GM10248 (cell line): Measurements from ENCODE around the gene TBC1D5.

Source experiments
- CTCF ChIA-PET: fragments of 300-600 bp; sonication (Branson Sonifier 250); formaldehyde crosslinking; extraction: SDS; loops from one replicate; lab custom pipeline; 2021; ENCODE audit warnings: antibody characterized with exemption; lab: Yijun Ruan, JAX
- POLR2A ChIA-PET: fragments of 350-650 bp; sonication (Branson Sonifier 250); formaldehyde crosslinking; extraction: SDS; loops from one replicate; lab custom pipeline; 2020; ENCODE audit warnings: antibody characterized with exemption; lab: Yijun Ruan, JAX
- DNase-seq: peaks from one replicate; pipeline ENCODE4 v3.0.0; 2012; ENCODE audit errors: extremely low spot score
- CTCF ChIP-seq: IDR thresholded peaks from 2 replicates; pipeline ENCODE4 v1.5.1; 2012; ENCODE audit warnings: mild to moderate bottlenecking, low read depth; ENCODE audit errors: extremely low read depth, missing control alignments, control extremely low read depth

Gene TBC1D5

GRCh38 chr3:17605032-17605431 is 137.4 kb downstream of the TBC1D5 start:
- ChIA-PET CTCF (interaction anchor here (1.2 to 1.8 kb wide), 2 partner anchors 10 to 12 kb away, joined by 4 to 5 read pairs; no protein-coding TSS in a partner anchor), POLR2A (no interaction called here)
- TF ChIP-seq CTCF, result no peak
- DNase-seq, result no peak

DNA sequence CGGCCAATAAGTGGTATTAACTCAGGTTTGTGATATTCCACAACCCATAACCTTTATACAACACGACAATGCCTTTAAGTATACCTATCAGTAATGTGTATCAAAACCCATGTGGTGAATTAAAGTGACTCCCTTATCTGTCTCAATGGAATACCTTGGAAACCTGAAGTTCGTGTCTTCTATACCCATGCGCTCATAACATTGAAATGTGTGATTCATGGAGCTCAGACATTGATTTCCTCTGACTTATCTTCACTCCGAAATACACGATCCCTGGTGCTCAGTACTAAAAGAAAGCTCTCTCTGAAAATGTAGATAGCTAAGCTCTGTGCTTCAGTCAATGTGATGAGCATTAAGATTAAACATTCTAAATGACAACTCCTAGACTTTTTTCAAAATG is 140.3 kb downstream of the TBC1D5 start:
- POLR2A ChIA-PET, result no interaction called here
- CTCF ChIA-PET, result no interaction called here
- no peak for TF ChIP-seq CTCF
- DNase-seq, result no peak

DNA sequence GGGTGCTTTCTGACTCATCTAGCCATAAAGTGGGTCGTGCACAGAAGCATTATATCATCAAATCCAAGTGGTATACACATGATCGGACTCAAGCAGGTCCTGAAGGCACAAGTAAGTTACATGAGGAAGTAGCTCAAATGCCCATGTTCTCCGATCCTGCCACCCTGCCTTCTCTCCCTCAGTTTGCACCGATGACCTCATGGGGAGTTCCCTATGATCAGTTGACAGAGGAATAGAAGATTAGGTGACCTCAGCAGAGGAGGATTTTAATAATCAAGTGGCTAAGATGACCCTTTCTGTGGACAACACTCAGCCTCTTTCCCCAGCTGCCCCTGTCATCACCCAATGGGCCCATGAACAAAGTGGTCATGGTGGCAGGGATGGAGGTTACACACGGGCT is 149.5 kb downstream of the TBC1D5 start:
- no peak for DNase-seq
- TF ChIP-seq CTCF, result no peak
- ChIA-PET CTCF (interaction anchor here (0.8 to 1.3 kb wide), 2 partner anchors 11 to 210 kb away, joined by 3 to 5 read pairs; no protein-coding TSS in a partner anchor), POLR2A (no interaction called here)

DNA sequence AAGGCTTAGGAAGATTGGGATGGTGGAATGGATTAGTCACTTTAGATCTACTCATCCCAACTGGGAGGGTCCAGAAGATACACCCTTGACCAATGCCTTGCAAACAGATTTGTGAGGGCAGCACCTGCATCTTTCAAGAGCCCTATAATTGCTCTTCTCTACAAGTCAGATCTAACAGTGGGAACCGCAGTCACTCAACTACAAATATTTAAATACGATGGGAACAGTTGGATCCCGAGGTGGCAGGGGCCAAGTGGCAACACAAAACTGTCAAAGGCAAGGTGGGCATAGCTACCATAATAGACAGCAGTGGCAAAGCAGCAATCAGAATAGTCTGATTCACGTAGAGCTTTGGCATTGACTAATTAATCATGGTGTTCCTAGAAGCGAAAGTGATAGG is 152.0 kb downstream of the TBC1D5 start:
- ChIA-PET POLR2A (no interaction called here), CTCF (no interaction called here)
- TF ChIP-seq CTCF, result no peak

DNA sequence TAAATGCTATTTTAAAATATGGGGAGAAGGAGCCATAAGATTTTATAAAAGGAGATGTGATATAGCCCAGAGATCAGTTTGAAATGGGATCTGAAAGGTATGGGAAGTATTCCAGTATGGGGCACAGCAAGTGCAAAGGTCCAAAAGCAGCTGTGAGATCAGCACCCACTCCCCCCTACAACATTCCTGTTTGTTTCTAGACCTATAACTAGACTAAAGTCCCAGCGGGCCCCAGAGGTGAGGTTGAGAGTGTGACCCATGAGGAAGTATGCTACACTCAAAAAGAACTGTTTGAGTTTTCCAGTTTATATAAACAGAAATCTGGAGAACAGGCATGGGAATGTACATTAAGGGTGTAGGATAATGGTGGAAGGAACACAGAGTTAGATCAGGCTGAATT is 152.5 kb downstream of the TBC1D5 start:
- POLR2A ChIA-PET, result no interaction called here
- DNase-seq, result no peak
- TF ChIP-seq CTCF, result no peak
- CTCF ChIA-PET, result no interaction called here

More for the DNA sequence above, 152.0 kb downstream of the TBC1D5 start:
- DNase-seq, result no peak

- ChIA-PET POLR2A (no interaction called here), CTCF (no interaction called here)
- DNase-seq, result no peak
- no peak for TF ChIP-seq CTCF
Measured at GRCh38 chr3:17588422-17588821, 154.0 kb downstream of the TBC1D5 start.
